Amniotic stem cell (primary cell): ENCODE measurements around the gene MARCHF10.

Experiments used
- DNase-seq: peaks from one replicate; lab custom pipeline; 2025; lab: John Stamatoyannopoulos, UW

MARCHF10 gene

GRCh38 chr17:62717889-62718288, 90.2 kb downstream of the MARCHF10 start:
- no peak for DNase-seq

- no peak for DNase-seq
Observed at GRCh38 chr17:62717589-62717855, 90.6 kb downstream of the MARCHF10 start.

- DNase-seq = no peak
Observed at GRCh38 chr17:62716834-62717588, 91.1 kb downstream of the MARCHF10 start.

GRCh38 chr17:62715882-62716390, 92.2 kb downstream of the MARCHF10 start:
- DNase-seq = no peak

- no peak for DNase-seq
Observed at GRCh38 chr17:62714016-62714777, 93.9 kb downstream of the MARCHF10 start.

GRCh38 chr17:62713086-62713881, 94.8 kb downstream of the MARCHF10 start:
- DNase-seq = no peak

- DNase-seq = no peak
Observed at GRCh38 chr17:62712171-62712581, 95.9 kb downstream of the MARCHF10 start.

- DNase-seq = no peak
Observed at GRCh38 chr17:62708587-62708986, 99.5 kb downstream of the MARCHF10 start.

GRCh38 chr17:62707425-62707739, 100.7 kb downstream of the MARCHF10 start:
- no peak for DNase-seq

- DNase-seq = no peak
Observed at GRCh38 chr17:62706598-62707424, 101.3 kb downstream of the MARCHF10 start.

- DNase-seq = no peak
Observed at GRCh38 chr17:62705778-62706597, 102.1 kb downstream of the MARCHF10 start.

- DNase-seq = no peak
Observed at GRCh38 chr17:62705156-62705777, 102.8 kb downstream of the MARCHF10 start.

GRCh38 chr17:62704381-62704971, 103.6 kb downstream of the MARCHF10 start:
- no peak for DNase-seq

GRCh38 chr17:62703776-62704380, 104.2 kb downstream of the MARCHF10 start:
- peak; percentile 41 for DNase-seq

- no peak for DNase-seq
Observed at GRCh38 chr17:62703261-62703775, 104.8 kb downstream of the MARCHF10 start.

GRCh38 chr17:62702746-62703260, 105.3 kb downstream of the MARCHF10 start:
- no peak for DNase-seq

- DNase-seq = no peak
Observed at GRCh38 chr17:62701706-62702085, 106.4 kb downstream of the MARCHF10 start.

- DNase-seq = no peak
Observed at GRCh38 chr17:62700964-62701705, 107.0 kb downstream of the MARCHF10 start.
